T-helper 17 cell (primary cell): Measurements from ENCODE around the gene SMC4. TPM values are rescaled to one million over a fixed set of nuclear protein-coding genes. Genes with fewer than 3 reads are reported as not detected.
"Not testable (repeated sequence)": the region's sequence is repeated elsewhere in the genome, so short reads cannot be mapped to it uniquely, and the experiment has no call there.

Experiments
- ATAC-seq: fragments of 150-1000 bp; cut with Tn5 transposase; 2 replicates; pipeline ENCODE4 v1.10.0; 2021; ENCODE audit warnings: mild to moderate bottlenecking, moderate library complexity
- DNase-seq, 3 donors: peaks; one replicate each; pipeline versions ENCODE4 v3.0.0 to v3.0.0-alpha.2; 2020 to 2021
- H3K9me3 ChIP-seq: one replicate; pipeline ENCODE4 v1.7.0; 2013; ENCODE audit warnings: low read length, mild to moderate bottlenecking; ENCODE audit not compliant: control insufficient read depth, poor library complexity, severe bottlenecking
- H3K27ac Mint-ChIP-seq: one replicate; pipeline ENCODE4 v1.8.0; 2022; ENCODE audit warnings: mild to moderate bottlenecking, moderate library complexity, mixed read lengths
- H3K27me3 Mint-ChIP-seq: one replicate; pipeline ENCODE4 v1.8.0; 2022; ENCODE audit warnings: mixed read lengths
- H3K36me3 Mint-ChIP-seq: one replicate; pipeline ENCODE4 v1.8.0; 2022; ENCODE audit warnings: low read depth, mixed read lengths
- H3K4me1 Mint-ChIP-seq: one replicate; pipeline ENCODE4 v1.8.0; 2022; ENCODE audit warnings: mild to moderate bottlenecking, mixed read lengths
- H3K4me3 Mint-ChIP-seq: one replicate; pipeline ENCODE4 v1.8.0; 2022; ENCODE audit warnings: mild to moderate bottlenecking, moderate library complexity, mixed read lengths
- total RNA-seq, 4 donors: library from RNA in 2 of 4; stranded (reverse) in 2 of 4; gene quantifications; one replicate each; pipeline ENCODE4 v1.2.3 and lab custom pipeline; 2022 to 2026

Gene SMC4
- total RNA-seq, 2 donors from 2014 or later: 61.1 to 77.8 TPM

GRCh38 chr3:160437083-160437455 is 37.6 kb downstream of the SMC4 start:
- H3K27me3 Mint-ChIP-seq: no peaks in the 10 kb centered on the region
- peak overlapping the region; percentile 93 for H3K27ac Mint-ChIP-seq
- H3K36me3 Mint-ChIP-seq: no peaks in the 10 kb centered on the region
- H3K4me3 Mint-ChIP-seq: no peak overlapping the region
- DNase-seq (no peak), ATAC-seq (no peak)
- no peaks in the 10 kb centered on the region for H3K9me3 ChIP-seq
- H3K4me1 Mint-ChIP-seq: peaks cover 18% of the 10 kb centered on the region

GRCh38 chr3:160440687-160441086 is 41.2 kb downstream of the SMC4 start:
- Mint-ChIP-seq H3K27me3 (no peaks in the 10 kb centered on the region), H3K27ac (no peak overlapping the region), H3K4me1 (peaks cover 27% of the 10 kb centered on the region), H3K36me3 (peaks cover 2% of the 10 kb centered on the region), H3K4me3 (peak overlapping the region; percentile 1)
- ATAC-seq: no peak
- DNase-seq: no peak
- no peaks in the 10 kb centered on the region for H3K9me3 ChIP-seq

- peaks cover 27% of the 10 kb centered on the region for H3K4me1 Mint-ChIP-seq
- DNase-seq (no peak), ATAC-seq (no peak)
- no peak overlapping the region for H3K27ac Mint-ChIP-seq
- no peaks in the 10 kb centered on the region for H3K27me3 Mint-ChIP-seq
- peak overlapping the region; percentile 8 for H3K4me3 Mint-ChIP-seq
- no peaks in the 10 kb centered on the region for H3K9me3 ChIP-seq
- peaks cover 2% of the 10 kb centered on the region for H3K36me3 Mint-ChIP-seq
Observed at GRCh38 chr3:160444411-160444810, 45.0 kb downstream of the SMC4 start.

GRCh38 chr3:160445854-160446253 is 46.4 kb downstream of the SMC4 start:
- Mint-ChIP-seq H3K27me3 (no peaks in the 10 kb centered on the region), H3K4me3 (no peak overlapping the region), H3K4me1 (peaks cover 30% of the 10 kb centered on the region), H3K36me3 (peaks cover 2% of the 10 kb centered on the region), H3K27ac (peak overlapping the region; percentile 32)
- no peak for DNase-seq
- H3K9me3 ChIP-seq: no peaks in the 10 kb centered on the region
- ATAC-seq: no peak

GRCh38 chr3:160446522-160447056 is 47.1 kb downstream of the SMC4 start:
- DNase-seq (no peak), ATAC-seq (no peak)
- Mint-ChIP-seq H3K4me1 (peaks cover 30% of the 10 kb centered on the region), H3K27ac (no peak overlapping the region), H3K27me3 (no peaks in the 10 kb centered on the region), H3K4me3 (peak overlapping the region; percentile 21), H3K36me3 (peaks cover 2% of the 10 kb centered on the region)
- H3K9me3 ChIP-seq: no peaks in the 10 kb centered on the region

GRCh38 chr3:160447544-160447943 is 48.1 kb downstream of the SMC4 start:
- H3K36me3 Mint-ChIP-seq: peaks cover 2% of the 10 kb centered on the region

GRCh38 chr3:160448845-160449635 is 49.6 kb downstream of the SMC4 start:
- ATAC-seq: peak; percentile 56
- peaks cover 26% of the 10 kb centered on the region for H3K4me1 Mint-ChIP-seq
- H3K36me3 Mint-ChIP-seq: peaks cover 2% of the 10 kb centered on the region
- no peaks in the 10 kb centered on the region for H3K9me3 ChIP-seq
- DNase-seq: no peak
- peak overlapping the region; percentile 95 for H3K27ac Mint-ChIP-seq
- peak overlapping the region; percentile 100 for H3K4me3 Mint-ChIP-seq
- H3K27me3 Mint-ChIP-seq: no peaks in the 10 kb centered on the region

More at GRCh38 chr3:160447544-160447943, 48.1 kb downstream of the SMC4 start:
- H3K9me3 ChIP-seq: no peaks in the 10 kb centered on the region
- no peak overlapping the region for H3K4me3 Mint-ChIP-seq
- DNase-seq (no peak), ATAC-seq (no peak)
- H3K27me3 Mint-ChIP-seq: no peaks in the 10 kb centered on the region
- H3K27ac Mint-ChIP-seq: peak overlapping the region; percentile 27
- peaks cover 26% of the 10 kb centered on the region for H3K4me1 Mint-ChIP-seq

GRCh38 chr3:160449636-160450598 is 50.5 kb downstream of the SMC4 start, which contains the start of gene TRIM59:
TRIM59 (minus strand) TSS chr3:160449786; CDS start chr3:160439183, 10,603 bp downstream.
- H3K27ac Mint-ChIP-seq: peak within 1 kb of the TSS; percentile 95
- H3K4me3 Mint-ChIP-seq: peak within 1 kb of the TSS; percentile 100
- DNase-seq: peak; percentile 94 to 96 (median 95)
- no peaks in the 10 kb centered on the region for H3K9me3 ChIP-seq
- H3K4me1 Mint-ChIP-seq: peaks cover 22% of the 10 kb centered on the region
- H3K36me3 Mint-ChIP-seq: no peaks in the 10 kb centered on the region
- no peaks in the 10 kb centered on the region for H3K27me3 Mint-ChIP-seq
- peak; percentile 96 for ATAC-seq

- Mint-ChIP-seq H3K4me1 (peaks cover 18% of the 10 kb centered on the region), H3K36me3 (no peaks in the 10 kb centered on the region), H3K27ac (peak overlapping the region; percentile 95), H3K4me3 (peak overlapping the region; percentile 100), H3K27me3 (no peaks in the 10 kb centered on the region)
- ATAC-seq (no peak), DNase-seq (no peak)
- H3K9me3 ChIP-seq: no peaks in the 10 kb centered on the region
Observed at GRCh38 chr3:160450846-160451245, 51.4 kb downstream of the SMC4 start.

GRCh38 chr3:160451602-160452001 is 52.2 kb downstream of the SMC4 start:
- no peak overlapping the region for H3K4me3 Mint-ChIP-seq

GRCh38 chr3:160452251-160452650 is 52.8 kb downstream of the SMC4 start:
- not testable (repeated sequence) for H3K9me3 ChIP-seq, H3K4me3 Mint-ChIP-seq, H3K27me3 Mint-ChIP-seq, H3K27ac Mint-ChIP-seq, ATAC-seq, H3K36me3 Mint-ChIP-seq, DNase-seq
- H3K4me1 Mint-ChIP-seq: peaks cover 14% of the 10 kb centered on the region

More at GRCh38 chr3:160451602-160452001, 52.2 kb downstream of the SMC4 start:
- no peak for DNase-seq
- peaks cover 14% of the 10 kb centered on the region for H3K4me1 Mint-ChIP-seq
- no peak for ATAC-seq
- no peaks in the 10 kb centered on the region for H3K27me3 Mint-ChIP-seq
- H3K36me3 Mint-ChIP-seq: no peaks in the 10 kb centered on the region
- no peaks in the 10 kb centered on the region for H3K9me3 ChIP-seq
- no peak overlapping the region for H3K27ac Mint-ChIP-seq

GRCh38 chr3:160454995-160455394 is 55.5 kb downstream of the SMC4 start:
- Mint-ChIP-seq H3K4me1 (no peaks in the 10 kb centered on the region), H3K27me3 (peaks cover 14% of the 10 kb centered on the region), H3K27ac (no peak overlapping the region), H3K36me3 (peaks cover 2% of the 10 kb centered on the region), H3K4me3 (no peak overlapping the region)
- DNase-seq (no peak), ATAC-seq (no peak)
- no peaks in the 10 kb centered on the region for H3K9me3 ChIP-seq

GRCh38 chr3:160455846-160456245 is 56.4 kb downstream of the SMC4 start:
- Mint-ChIP-seq H3K27ac (no peak overlapping the region), H3K4me1 (no peaks in the 10 kb centered on the region), H3K36me3 (peaks cover 2% of the 10 kb centered on the region), H3K4me3 (no peak overlapping the region), H3K27me3 (peaks cover 15% of the 10 kb centered on the region)
- DNase-seq (no peak), ATAC-seq (no peak)
- H3K9me3 ChIP-seq: no peaks in the 10 kb centered on the region
